Sigmoid colon (tissue), 7 donors: ENCODE results near the gene CLCN4. TPM values are rescaled to one million over a fixed set of nuclear protein-coding genes. Genes with fewer than 3 reads are reported as not detected.

Source experiments
- DNase-seq: peaks from one replicate; pipeline ENCODE4 v3.0.0-alpha.2; 2019
- H3K27ac ChIP-seq, 4 donors: fragments of 200-600 bp; sonication (generic); one replicate each; pipeline ENCODE4 v1.5.1; 2016 to 2019; ENCODE audit warnings: mild to moderate bottlenecking in 1 of 4
- H3K27me3 ChIP-seq, 3 donors: fragments of 200-600 bp; sonication (generic); one replicate each; pipeline ENCODE4 v1.5.1; 2019; ENCODE audit warnings: mild to moderate bottlenecking in 1 of 3
- H3K36me3 ChIP-seq, 4 donors: fragments of 200-600 bp; sonication (generic); one replicate each; pipeline ENCODE4 v1.5.1; 2016 to 2019
- H3K4me1 ChIP-seq, 4 donors: fragments of 200-600 bp; sonication (generic); one replicate each; pipeline ENCODE4 v1.5.1; 2017 to 2019
- H3K4me3 ChIP-seq, 4 donors: fragments of 200-600 bp; sonication (generic); one replicate each; pipeline ENCODE4 v1.5.1; 2017 to 2019; ENCODE audit warnings: mild to moderate bottlenecking in 2 of 4, moderate library complexity in 1 of 4
- H3K9me3 ChIP-seq, 4 donors: fragments of 200-600 bp in 3 of 4; sonication (generic) in 3 of 4; one replicate each; pipeline versions ENCODE4 v1.5.1 to v1.6.1; 2013 to 2019
- EP300 ChIP-seq, 4 donors: sonication (generic); formaldehyde crosslinking; IDR thresholded peaks; one replicate each; pipeline ENCODE4 v1.6.1; 2017; ENCODE audit warnings: antibody characterized with exemption in 4 of 4
- POLR2A ChIP-seq, 2 donors: fragments of 450-650 bp; IDR thresholded peaks; one replicate each; pipeline ENCODE4 v1.6.1; 2016; ENCODE audit warnings: antibody characterized with exemption in 2 of 2, mild to moderate bottlenecking in 2 of 2, moderate library complexity in 2 of 2
- POLR2AphosphoS5 ChIP-seq, 4 donors: sonication (generic); formaldehyde crosslinking; IDR thresholded peaks; one replicate each; pipeline ENCODE4 v1.6.1; 2017; ENCODE audit warnings: antibody characterized with exemption in 4 of 4
- WGBS, 2 donors: extraction: QIAGEN DNeasy Blood & Tissue Kit; methylation state at CpG; one replicate each; pipeline ENCODE4 v1.1.7; 2013; 5-methylcytosine and 5-hydroxymethylcytosine counted together
- intact Hi-C: fragments of 100-400 bp; cut with DNase I; formaldehyde crosslinking; loops from one replicate; pipeline ENCODE4 v1.15.1; 2023
- polyA plus RNA-seq, 3 donors: library from polyadenylated mRNA; stranded (reverse); fragments of 200-250 nt; gene quantifications; one replicate each; pipeline ENCODE4 v1.2.3, GENCODE V29; 2013
- total RNA-seq, 4 donors: library from RNA; depleted of rRNA; stranded (reverse); fragments of >200 nt; gene quantifications; one replicate each; pipeline ENCODE4 v1.1.0, GENCODE V29; 2016
- TF ChIP-seq, protein P1 (sequence below), 4 experiments: fragments of 450-650 bp in 3 of 4; fragments of 200-600 bp in 1 of 4; IDR thresholded peaks; one replicate each; pipeline ENCODE4 v1.5.1; 2016 to 2019; ENCODE audit warnings: antibody characterized with exemption in 4 of 4, mild to moderate bottlenecking in 3 of 4, moderate library complexity in 2 of 4
- donor health status: healthy with polysubstance abuse.
- donor health status: Bipolar disorder and iron deficiency.
- donor health status: healthy.

Gene CLCN4
- total and polyA plus RNA-seq, 7 donors, result under 0.01 to 1.1 (median 0.71) TPM

DNA sequence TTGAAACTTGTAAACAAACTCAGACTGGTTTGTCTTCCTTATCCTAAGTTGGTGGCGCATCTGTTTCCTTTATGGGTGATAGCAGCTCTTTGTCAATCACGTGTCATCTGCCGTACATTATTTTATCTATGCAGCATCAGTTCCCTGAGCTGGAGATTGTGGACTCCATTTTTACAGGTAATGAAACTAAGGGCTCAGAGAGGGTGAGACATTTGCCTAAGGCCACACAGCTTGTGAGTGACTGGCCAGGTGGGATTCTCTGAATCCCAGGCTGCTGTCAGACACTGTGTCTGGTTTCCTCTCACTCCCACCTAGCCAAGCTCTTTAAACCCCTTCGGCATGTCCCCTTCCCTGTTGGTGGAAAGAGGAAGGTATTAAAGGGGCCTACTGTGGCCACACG is 41.7 kb upstream of the CLCN4 start:
- Histone ChIP-seq H3K9me3 (no peaks in the 10 kb centered on the region), H3K27me3 (no peaks in the 10 kb centered on the region), H3K4me1 (peaks cover 0 to 31% (median 18%) of the 10 kb centered on the region in 4 donors), H3K4me3 (no peak overlapping the region), H3K36me3 (peaks cover 0 to 11% (median 3%) of the 10 kb centered on the region in 4 donors), H3K27ac (no peak overlapping the region)
- WGBS, 2 donors, result 85 to 89% methylated on average over 5 of the region's 5 CpGs
- intact Hi-C loops, result loop anchor here (5.0 kb wide), 1 partner anchor 33 kb away; no protein-coding TSS in a partner anchor
- no peak for DNase-seq
- TF ChIP-seq POLR2A (IDR thresholded peaks at IDR 0.05), result no peak
- TF ChIP-seq, protein P1, sequence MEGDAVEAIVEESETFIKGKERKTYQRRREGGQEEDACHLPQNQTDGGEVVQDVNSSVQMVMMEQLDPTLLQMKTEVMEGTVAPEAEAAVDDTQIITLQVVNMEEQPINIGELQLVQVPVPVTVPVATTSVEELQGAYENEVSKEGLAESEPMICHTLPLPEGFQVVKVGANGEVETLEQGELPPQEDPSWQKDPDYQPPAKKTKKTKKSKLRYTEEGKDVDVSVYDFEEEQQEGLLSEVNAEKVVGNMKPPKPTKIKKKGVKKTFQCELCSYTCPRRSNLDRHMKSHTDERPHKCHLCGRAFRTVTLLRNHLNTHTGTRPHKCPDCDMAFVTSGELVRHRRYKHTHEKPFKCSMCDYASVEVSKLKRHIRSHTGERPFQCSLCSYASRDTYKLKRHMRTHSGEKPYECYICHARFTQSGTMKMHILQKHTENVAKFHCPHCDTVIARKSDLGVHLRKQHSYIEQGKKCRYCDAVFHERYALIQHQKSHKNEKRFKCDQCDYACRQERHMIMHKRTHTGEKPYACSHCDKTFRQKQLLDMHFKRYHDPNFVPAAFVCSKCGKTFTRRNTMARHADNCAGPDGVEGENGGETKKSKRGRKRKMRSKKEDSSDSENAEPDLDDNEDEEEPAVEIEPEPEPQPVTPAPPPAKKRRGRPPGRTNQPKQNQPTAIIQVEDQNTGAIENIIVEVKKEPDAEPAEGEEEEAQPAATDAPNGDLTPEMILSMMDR (IDR thresholded peaks at IDR 0.05), result no peak

DNA sequence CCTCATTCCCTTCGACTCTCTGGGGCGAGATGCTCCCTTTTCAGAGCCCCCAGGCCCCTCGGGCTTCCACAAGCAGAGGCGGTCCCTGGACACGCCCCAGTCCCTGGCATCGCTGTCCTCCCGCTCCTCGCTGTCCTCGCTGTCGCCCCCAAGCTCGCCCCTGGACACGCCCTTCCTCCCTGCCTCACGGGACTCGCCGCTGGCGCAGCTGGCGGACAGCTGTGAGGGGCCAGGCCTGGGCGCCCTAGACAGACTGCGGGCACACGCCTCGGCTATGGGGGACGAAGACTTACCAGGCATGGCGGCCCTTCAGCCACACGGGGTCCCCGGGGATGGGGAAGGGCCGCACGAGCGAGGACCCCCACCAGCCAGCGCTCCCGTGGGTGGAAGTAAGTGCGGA is 39.5 kb upstream of the CLCN4 start:
- TF ChIP-seq POLR2AphosphoS5 (IDR thresholded peaks at IDR 0.05) (no peak), EP300 (IDR thresholded peaks at IDR 0.05) (no peak), POLR2A (IDR thresholded peaks at IDR 0.05) (no peak)
- TF ChIP-seq, protein P1 (IDR thresholded peaks at IDR 0.05), result no peak
- no peak overlapping the region for H3K27ac ChIP-seq
- no peak overlapping the region for H3K4me3 ChIP-seq
- H3K36me3 ChIP-seq, result peaks cover 0 to 11% (median 3%) of the 10 kb centered on the region in 4 donors
- no peaks in the 10 kb centered on the region for H3K9me3 ChIP-seq
- WGBS, 2 donors, result 98 to 99% methylated on average over 31 of the region's 31 CpGs
- no peaks in the 10 kb centered on the region for H3K27me3 ChIP-seq
- intact Hi-C loops, result loop anchor here (5.0 kb wide), 1 partner anchor 35 kb away; no protein-coding TSS in a partner anchor
- H3K4me1 ChIP-seq, result peaks cover 0 to 15% (median 0%) of the 10 kb centered on the region in 4 donors
- no peak for DNase-seq

DNA sequence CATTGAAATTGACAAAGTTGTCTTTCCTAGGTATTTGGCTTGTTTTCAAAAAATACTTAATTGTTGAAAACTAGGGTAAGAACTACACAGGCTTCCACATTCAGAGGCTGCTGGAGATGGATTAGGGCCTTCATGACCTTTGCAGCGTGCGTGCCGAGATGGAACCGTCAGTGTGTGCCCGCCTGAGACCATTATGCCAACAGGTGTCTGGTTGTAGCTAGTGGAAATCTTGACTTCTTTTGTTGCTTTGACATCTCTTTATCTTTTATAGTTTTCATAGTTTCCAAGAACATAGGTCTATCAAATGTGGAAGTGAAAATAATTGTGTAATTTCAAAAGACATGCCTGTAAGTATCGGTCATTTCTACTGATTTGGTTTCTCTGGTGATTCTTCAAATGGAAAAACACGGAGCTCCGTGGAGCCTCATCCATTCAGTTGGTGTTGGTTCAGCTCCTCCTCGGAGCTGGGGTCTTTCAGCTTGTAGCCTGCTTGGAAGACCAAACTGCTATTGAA is 38.9 kb upstream of the CLCN4 start:
- intact Hi-C loops, result loop anchor here (5.0 kb wide), 1 partner anchor 36 kb away; no protein-coding TSS in a partner anchor
- H3K9me3 ChIP-seq, result no peaks in the 10 kb centered on the region
- DNase-seq, result no peak
- TF ChIP-seq EP300 (IDR thresholded peaks at IDR 0.05) (no peak), POLR2AphosphoS5 (IDR thresholded peaks at IDR 0.05) (no peak), POLR2A (IDR thresholded peaks at IDR 0.05) (no peak)
- TF ChIP-seq, protein P1 (IDR thresholded peaks at IDR 0.05), result no peak
- peaks cover 0 to 11% (median 3%) of the 10 kb centered on the region in 4 donors for H3K36me3 ChIP-seq
- H3K4me3 ChIP-seq, result no peak overlapping the region
- 74 to 93% methylated on average over 9 of the region's 9 CpGs for WGBS, 2 donors
- H3K27ac ChIP-seq, result no peak overlapping the region
- H3K27me3 ChIP-seq, result no peaks in the 10 kb centered on the region
- peaks cover 0 to 11% (median 0%) of the 10 kb centered on the region in 4 donors for H3K4me1 ChIP-seq

DNA sequence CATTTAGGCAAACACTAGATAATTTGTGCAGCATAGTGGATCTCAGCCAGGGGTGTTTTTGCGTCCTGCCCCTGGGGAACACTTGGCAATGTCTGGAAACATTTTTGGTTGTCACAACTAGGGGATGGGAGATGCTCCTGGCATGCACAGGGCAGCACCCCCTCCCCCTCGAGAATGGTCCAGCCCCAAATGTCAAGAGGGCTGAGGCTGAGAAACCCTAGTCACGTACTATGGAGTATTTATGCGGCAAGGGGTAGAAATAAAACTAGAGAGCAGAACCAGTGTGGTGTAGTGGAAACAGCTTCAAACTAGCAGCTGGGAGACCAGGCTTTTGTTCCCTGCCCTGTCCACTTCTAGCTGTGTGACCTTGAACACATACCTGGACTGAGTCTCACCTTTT is 38.2 kb upstream of the CLCN4 start:
- H3K4me3 ChIP-seq, result no peak overlapping the region
- 80 to 86% methylated on average over 4 of the region's 4 CpGs for whole genome bisulfite sequencing, 2 donors
- peaks cover 0 to 11% (median 0%) of the 10 kb centered on the region in 4 donors for H3K4me1 ChIP-seq
- TF ChIP-seq, protein P1 (IDR thresholded peaks at IDR 0.05), result no peak
- TF ChIP-seq POLR2A (IDR thresholded peaks at IDR 0.05) (no peak), POLR2AphosphoS5 (IDR thresholded peaks at IDR 0.05) (no peak), EP300 (IDR thresholded peaks at IDR 0.05) (no peak)
- peaks cover 0 to 11% (median 3%) of the 10 kb centered on the region in 4 donors for H3K36me3 ChIP-seq
- intact Hi-C loops, result loop anchor here (5.0 kb wide), 1 partner anchor 36 kb away; no protein-coding TSS in a partner anchor
- DNase-seq, result no peak
- peak overlapping the region; percentile 23 to 64 (median 44) for H3K27ac ChIP-seq
- no peaks in the 10 kb centered on the region for H3K9me3 ChIP-seq
- H3K27me3 ChIP-seq, result no peaks in the 10 kb centered on the region
